Common myeloid progenitor, CD34-positive (primary cell): ENCODE measurements around the gene DIDO1.
"Not testable (repeated sequence)": the region's sequence is repeated elsewhere in the genome, so short reads cannot be mapped to it uniquely, and the experiment has no call there.

Experiments used
- CTCF ChIA-PET: fragments of 350-600 bp; sonication (Branson Sonifier 250); formaldehyde crosslinking; loops from one replicate; lab custom pipeline; 2021; ENCODE audit warnings: antibody characterized with exemption; lab: Charles Lee
- POLR2A ChIA-PET: fragments of 350-600 bp; sonication (Branson Sonifier 250); formaldehyde crosslinking; loops from one replicate; lab custom pipeline; 2021; ENCODE audit warnings: antibody characterized with exemption; lab: Charles Lee
- DNase-seq, 3 donors: peaks; one replicate each; pipeline versions ENCODE4 v3.0.0 to v3.0.0-alpha.2; 2013
- H3K27ac ChIP-seq, 2 experiments: 1 replicate in 1 of 2; 2 replicates in 1 of 2; pipeline ENCODE4 v1.7.0; 2013; ENCODE audit warnings: inconsistent platforms in 2 of 2, low read length in 2 of 2, mild to moderate bottlenecking in 2 of 2, low read depth in 1 of 2, moderate library complexity in 1 of 2; ENCODE audit not compliant: severe bottlenecking in 2 of 2, insufficient read depth in 1 of 2, poor library complexity in 1 of 2
- H3K27me3 ChIP-seq, 5 experiments: replicated peaks in 2 of 5; 1 replicate in 3 of 5; 2 replicates in 2 of 5; pipeline versions ENCODE4 v1.6.1 to v1.7.0; 2013; ENCODE audit warnings: low read length in 4 of 5, mild to moderate bottlenecking in 2 of 5, moderate library complexity in 2 of 5, inconsistent platforms in 1 of 5; ENCODE audit not compliant: insufficient read depth in 5 of 5, control insufficient read depth in 4 of 5
- H3K36me3 ChIP-seq, 4 experiments: 1 replicate in 2 of 4; 2 replicates in 2 of 4; pipeline versions ENCODE4 v1.6.1 to v1.7.0; 2013; ENCODE audit warnings: low read length in 3 of 4, control low read depth in 1 of 4, mild to moderate bottlenecking in 1 of 4; ENCODE audit not compliant: control insufficient read depth in 4 of 4, insufficient read depth in 4 of 4
- H3K4me1 ChIP-seq, 4 experiments: 1 replicate in 3 of 4; 2 replicates in 1 of 4; pipeline versions ENCODE4 v1.6.1 to v1.7.1; 2013; ENCODE audit warnings: low read length in 3 of 4, mild to moderate bottlenecking in 3 of 4, control low read depth in 1 of 4, inconsistent platforms in 1 of 4, moderate library complexity in 1 of 4; ENCODE audit not compliant: control insufficient read depth in 4 of 4, insufficient read depth in 4 of 4; ENCODE audit errors: control extremely low read depth in 1 of 4
- H3K4me3 ChIP-seq, 7 experiments: 1 replicate in 4 of 7; 2 replicates in 3 of 7; pipeline versions ENCODE4 v1.5.1 to v1.7.0; 2013; ENCODE audit warnings: mild to moderate bottlenecking in 7 of 7, low read length in 6 of 7, moderate library complexity in 6 of 7, inconsistent platforms in 2 of 7, low read depth in 2 of 7, control low read depth in 1 of 7; ENCODE audit not compliant: insufficient read depth in 4 of 7, control insufficient read depth in 1 of 7; ENCODE audit errors: extremely low read depth in 1 of 7
- H3K9me3 ChIP-seq, 5 experiments: 1 replicate in 4 of 5; 2 replicates in 1 of 5; pipeline versions ENCODE4 v1.6.1 to v1.7.1; 2013; ENCODE audit warnings: low read length in 4 of 5, mild to moderate bottlenecking in 2 of 5, inconsistent platforms in 1 of 5, low read depth in 1 of 5, moderate library complexity in 1 of 5; ENCODE audit not compliant: control insufficient read depth in 4 of 5, insufficient read depth in 2 of 5; ENCODE audit errors: control extremely low read depth in 1 of 5
- WGBS: methylation state at CpG from one replicate; pipeline ENCODE4 v1.1.5; 2013; ENCODE audit not compliant: insufficient coverage; 5-methylcytosine and 5-hydroxymethylcytosine counted together

The DIDO1 gene

DNA sequence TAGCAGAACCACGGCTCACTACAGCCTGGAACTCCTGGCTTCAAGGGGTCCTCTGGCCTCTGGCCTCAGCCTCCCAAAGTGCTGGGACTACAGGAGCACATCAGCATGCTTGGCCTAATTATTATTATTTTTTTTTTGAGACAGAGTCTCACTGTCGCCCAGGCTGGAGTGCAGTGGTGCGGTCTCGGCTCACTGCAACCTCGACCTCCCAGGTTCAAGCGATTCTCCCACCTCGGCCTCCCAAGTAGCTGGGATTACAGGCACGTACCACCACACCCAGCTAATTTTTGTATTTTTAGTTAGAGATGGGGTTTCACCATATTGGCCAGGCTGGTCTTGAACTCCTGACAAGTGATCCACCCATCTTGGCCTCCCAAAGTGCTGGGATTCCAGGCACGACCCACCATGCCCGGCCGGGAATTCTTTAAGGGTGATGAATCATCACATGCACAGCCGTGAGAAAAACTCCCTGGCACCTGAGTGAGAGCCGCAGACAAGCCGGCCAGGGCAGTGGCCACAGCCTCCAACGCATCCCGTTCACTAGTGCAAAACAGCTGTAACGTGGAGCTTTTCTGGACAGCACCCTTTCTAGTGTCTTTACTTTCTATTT, 3.1 kb downstream of the DIDO1 start:
- H3K9me3 ChIP-seq, H3K27me3 ChIP-seq, H3K36me3 ChIP-seq, H3K4me3 ChIP-seq, DNase-seq, POLR2A ChIA-PET: not testable (repeated sequence)
- CTCF ChIA-PET: interaction anchor here (1.3 to 3.5 kb wide), 4 partner anchors 10 to 86 kb away, joined by 3 to 23 read pairs (median 10); no protein-coding TSS in a partner anchor
- Histone ChIP-seq H3K27ac (peak overlapping the region in 1 of 2 experiments; percentile 43), H3K4me1 (peaks cover 31 to 84% (median 76%) of the 10 kb centered on the region in 4 experiments)
- 97% methylated on average over 15 of the region's 17 CpGs for WGBS

- 92% methylated on average over 12 of the region's 14 CpGs for WGBS
- CTCF ChIA-PET: interaction anchor here (1.6 to 3.5 kb wide), 2 partner anchors 9 to 43 kb away, joined by 3 to 17 read pairs; no protein-coding TSS in a partner anchor
- Histone ChIP-seq H3K27me3 (no peaks in the 10 kb centered on the region), H3K27ac (peak overlapping the region in 1 of 2 experiments; percentile 43), H3K36me3 (peaks cover 0 to 5% (median 0%) of the 10 kb centered on the region in 4 experiments), H3K4me1 (peaks cover 27 to 84% (median 76%) of the 10 kb centered on the region in 4 experiments), H3K4me3 (no peak overlapping the region), H3K9me3 (no peaks in the 10 kb centered on the region)
- POLR2A ChIA-PET: no interaction called here
- no peak for DNase-seq
These were observed 3.8 kb downstream of the DIDO1 start for GRCh38 chr20:62922451-62922921.

DNA sequence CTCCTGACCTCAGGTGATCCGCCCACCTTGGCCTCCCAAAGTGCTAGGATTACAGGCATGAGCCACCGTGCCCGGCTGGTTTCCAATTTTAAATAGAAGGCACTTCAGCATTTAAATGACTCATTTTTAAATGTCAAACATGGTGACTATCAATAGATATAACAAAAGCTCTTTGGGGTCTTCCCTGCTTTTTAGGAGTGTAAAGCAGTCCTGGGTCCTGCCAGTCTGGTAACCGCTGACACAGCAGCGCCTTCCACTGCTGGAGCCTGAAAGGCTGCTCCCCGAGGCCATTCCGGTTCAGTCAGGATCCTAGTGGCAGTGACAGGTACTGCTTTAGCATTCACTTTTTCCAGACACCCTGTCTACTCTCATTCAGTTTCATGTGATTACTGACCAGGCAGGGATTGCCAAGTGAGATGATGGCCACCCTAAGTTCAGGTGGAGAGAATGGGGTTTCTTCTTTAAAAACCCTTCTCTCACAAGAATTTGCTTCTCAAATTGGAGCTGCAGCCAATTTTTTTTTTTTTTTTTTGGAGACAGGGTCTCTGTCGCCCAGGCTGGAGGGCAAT, 5.1 kb downstream of the DIDO1 start:
- ChIA-PET POLR2A (interaction anchor here (1.2 kb wide), 1 partner anchor 16 kb away, joined by 3 read pairs; no protein-coding TSS in a partner anchor), CTCF (interaction anchor here (0.8 to 11.5 kb wide), 10 partner anchors 12 to 107 kb away, joined by 3 to 155 read pairs (median 4); no protein-coding TSS in a partner anchor)
- H3K36me3 ChIP-seq: peaks cover 0 to 5% (median 0%) of the 10 kb centered on the region in 4 experiments
- peak; percentile 71 to 84 (median 84) for DNase-seq
- H3K27me3 ChIP-seq: no peaks in the 10 kb centered on the region
- WGBS: 25% methylated on average over 4 of the region's 8 CpGs
- H3K9me3 ChIP-seq: no peaks in the 10 kb centered on the region
- H3K4me1 ChIP-seq: peaks cover 34 to 82% (median 75%) of the 10 kb centered on the region in 4 experiments
- H3K27ac ChIP-seq: no peak overlapping the region
- H3K4me3 ChIP-seq: no peak overlapping the region

- no peak for DNase-seq
- Histone ChIP-seq H3K27me3 (no peaks in the 10 kb centered on the region), H3K4me3 (peak overlapping the region in 1 of 7 experiments; percentile 0), H3K27ac (no peak overlapping the region), H3K4me1 (peaks cover 32 to 88% (median 76%) of the 10 kb centered on the region in 4 experiments), H3K36me3 (peaks cover 0 to 5% (median under 1%) of the 10 kb centered on the region in 4 experiments), H3K9me3 (no peaks in the 10 kb centered on the region)
- WGBS: 98% methylated on average over 9 of the region's 10 CpGs
- POLR2A ChIA-PET: no interaction called here
- CTCF ChIA-PET: interaction anchor here (0.5 to 11.5 kb wide), 11 partner anchors 7 to 594 kb away, joined by 3 to 155 read pairs (median 5); partner anchors contain the start of gene DIDO1
These were observed 6.2 kb downstream of the DIDO1 start for GRCh38 chr20:62920039-62920645.

DNA sequence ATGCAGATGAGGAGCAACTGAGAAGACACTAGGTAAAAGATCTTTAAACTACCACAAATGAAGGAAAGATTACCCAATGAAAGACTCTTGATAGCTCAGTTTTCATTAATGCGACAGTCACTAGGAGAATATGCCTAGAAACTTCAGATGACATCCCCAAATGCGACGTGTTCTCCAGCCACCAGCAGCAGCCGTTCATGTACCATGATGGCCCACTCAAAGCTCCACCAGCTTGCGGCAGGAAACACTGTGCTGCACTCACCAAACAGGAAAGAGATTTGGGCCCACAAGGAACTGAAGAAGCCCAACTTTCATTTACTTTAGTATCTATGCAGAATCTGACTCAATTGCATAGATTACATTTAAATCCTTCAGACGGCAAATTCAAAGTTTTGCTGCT, 7.5 kb downstream of the DIDO1 start:
- no peaks in the 10 kb centered on the region for H3K9me3 ChIP-seq
- CTCF ChIA-PET: interaction anchor here (1.0 to 11.5 kb wide), 5 partner anchors 8 to 59 kb away, joined by 4 to 155 read pairs (median 16); partner anchors contain the start of gene DIDO1
- DNase-seq: peak; percentile 60 to 91 (median 87)
- POLR2A ChIA-PET: interaction anchor here (1.6 to 1.8 kb wide), 3 partner anchors 10 to 17 kb away, joined by 4 to 6 read pairs (median 5); no protein-coding TSS in a partner anchor
- peaks cover 22 to 88% (median 72%) of the 10 kb centered on the region in 4 experiments for H3K4me1 ChIP-seq
- peaks cover 0 to 4% (median under 1%) of the 10 kb centered on the region in 4 experiments for H3K36me3 ChIP-seq
- no peaks in the 10 kb centered on the region for H3K27me3 ChIP-seq
- H3K27ac ChIP-seq: peak overlapping the region in 1 of 2 experiments; percentile 62
- 1% methylated on average over 6 of the region's 6 CpGs for WGBS
- H3K4me3 ChIP-seq: peak overlapping the region in 4 of 7 experiments; percentile 1 to 55 (median 26)

DNA sequence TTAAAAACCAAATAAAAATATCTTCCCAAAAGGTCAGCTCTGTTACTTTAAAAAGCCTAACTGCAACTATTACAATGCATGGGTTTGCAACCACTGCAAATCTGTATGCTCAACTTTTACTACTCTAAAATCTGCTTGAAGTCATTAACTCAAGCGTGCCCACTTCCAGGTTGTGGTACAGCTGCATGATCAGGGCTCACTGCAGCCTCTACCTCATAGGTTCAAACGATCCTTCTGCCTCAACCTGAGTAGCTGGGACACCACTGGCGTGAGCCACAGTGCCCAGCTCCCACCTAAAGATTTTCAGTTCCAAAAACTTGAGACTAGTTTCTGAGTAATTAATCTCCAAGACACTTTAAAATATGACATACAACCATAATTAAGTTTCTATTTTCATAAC, 8.2 kb downstream of the DIDO1 start:
- H3K4me1 ChIP-seq: peaks cover 22 to 87% (median 68%) of the 10 kb centered on the region in 4 experiments
- peak overlapping the region in 1 of 2 experiments; percentile 62 for H3K27ac ChIP-seq
- peak overlapping the region in 2 of 7 experiments; percentile 39 to 55 for H3K4me3 ChIP-seq

More for the DNA sequence above, 8.2 kb downstream of the DIDO1 start:
- WGBS: 16% methylated on average over 3 of the region's 3 CpGs
- Histone ChIP-seq H3K36me3 (peaks cover 0 to 9% (median 4%) of the 10 kb centered on the region in 4 experiments), H3K27me3 (no peaks in the 10 kb centered on the region), H3K9me3 (no peaks in the 10 kb centered on the region)
- POLR2A ChIA-PET: interaction anchor here (1.6 to 1.8 kb wide), 3 partner anchors 10 to 17 kb away, joined by 4 to 6 read pairs (median 5); no protein-coding TSS in a partner anchor
- CTCF ChIA-PET: interaction anchor here (1.0 to 11.5 kb wide), 6 partner anchors 9 to 60 kb away, joined by 3 to 155 read pairs (median 12); partner anchors contain the start of gene DIDO1
- DNase-seq: peak in 2 of 3 donors; percentile 45 to 52
